Measurements from ENCODE around the gene ZNF548.
"Not testable (repeated sequence)": the region's sequence is repeated elsewhere in the genome, so short reads cannot be mapped to it uniquely, and the experiment has no call there.

The ZNF548 gene

DNA sequence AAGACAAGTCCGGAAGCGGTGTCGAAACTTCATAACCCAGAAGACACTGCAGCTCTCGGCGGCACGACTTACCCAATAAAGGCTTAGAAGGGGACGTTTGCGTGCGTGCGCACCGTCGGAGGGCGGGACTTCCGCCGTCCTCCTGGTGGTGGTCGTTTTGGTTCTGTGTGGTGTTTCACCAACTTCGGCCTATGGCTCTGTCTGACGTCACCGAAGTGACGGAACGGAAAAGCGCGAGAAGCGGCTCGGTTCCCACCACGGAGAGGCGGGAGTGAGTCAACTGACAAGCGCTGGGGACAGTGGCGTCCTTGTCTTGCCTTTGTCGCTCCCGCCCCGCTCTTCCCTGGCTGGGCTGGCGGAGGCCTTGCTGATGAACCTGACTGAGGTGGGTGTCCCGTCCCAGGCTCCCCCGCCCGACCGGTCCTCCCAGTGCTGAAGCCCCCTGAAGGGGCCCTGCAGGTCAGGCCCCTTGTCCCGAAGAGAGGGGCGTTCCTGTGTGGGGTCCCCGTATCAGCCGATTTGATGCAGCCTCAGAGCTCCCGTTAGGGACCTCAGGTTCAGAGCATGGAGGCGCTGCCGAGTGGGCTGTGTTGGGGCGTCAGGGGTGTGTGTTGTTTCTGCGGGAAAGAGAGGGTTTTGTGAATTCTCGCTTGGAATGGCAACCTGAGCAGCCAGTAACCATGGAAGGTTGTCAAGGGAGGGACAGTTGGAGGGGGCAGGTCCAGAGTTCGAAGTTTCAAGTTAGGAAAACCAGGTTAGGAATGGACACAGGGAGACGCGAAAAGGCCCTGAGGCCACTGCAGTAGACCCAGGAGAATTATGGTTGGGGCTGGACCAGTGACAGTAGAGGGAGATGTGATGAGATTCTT, at the start of gene ZNF548:
Gene ZNF548 (plus strand): TSS at position 125 of the 869 bp plus-strand sequence. CDS start 246 bp downstream, at position 371.
- DNase-seq (ENCODE audit: low read depth): peak; percentile 97

DNA sequence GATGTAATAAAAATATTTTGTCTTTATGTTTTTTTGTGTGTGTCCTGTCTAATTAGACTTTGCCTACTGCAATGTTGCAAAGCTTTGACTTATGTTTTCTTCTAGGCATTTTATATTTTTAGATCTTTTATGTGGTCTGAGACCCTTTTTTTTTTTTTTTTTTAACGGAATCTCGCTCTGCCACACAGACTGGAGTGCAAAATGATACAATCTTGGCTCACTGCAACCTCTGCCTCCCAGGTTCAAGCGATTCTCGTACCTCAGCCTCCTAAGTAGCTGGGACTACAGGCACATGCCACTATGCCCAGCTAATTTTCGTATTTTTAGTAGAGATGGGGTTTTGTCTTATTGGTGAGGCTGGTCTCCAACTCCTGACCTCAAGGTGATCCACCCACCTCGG, 47.1 kb upstream of the ZNF548 start:
- no peak for DNase-seq (ENCODE audit: low read depth)

DNA sequence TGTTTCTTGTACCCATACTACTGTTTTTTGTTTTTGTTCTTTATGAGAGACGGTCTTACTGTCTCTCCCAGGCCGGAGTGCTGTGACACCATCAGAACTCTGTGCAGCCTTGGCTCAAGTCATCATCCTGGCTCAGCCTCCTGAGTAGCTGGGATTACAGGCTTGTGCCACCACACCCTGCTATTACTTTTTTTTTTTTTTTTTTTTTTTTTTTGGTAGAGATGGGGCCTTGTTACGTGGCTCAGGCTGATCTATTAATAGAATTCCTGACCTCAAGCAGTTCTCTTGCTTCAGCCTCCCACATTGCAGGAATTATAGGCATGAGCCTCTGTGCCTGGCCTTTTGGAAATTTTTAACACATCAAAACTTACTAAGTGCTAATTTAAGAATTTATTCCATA, 41.5 kb upstream of the ZNF548 start:
- no peak for DNase-seq (ENCODE audit: low read depth)

DNA sequence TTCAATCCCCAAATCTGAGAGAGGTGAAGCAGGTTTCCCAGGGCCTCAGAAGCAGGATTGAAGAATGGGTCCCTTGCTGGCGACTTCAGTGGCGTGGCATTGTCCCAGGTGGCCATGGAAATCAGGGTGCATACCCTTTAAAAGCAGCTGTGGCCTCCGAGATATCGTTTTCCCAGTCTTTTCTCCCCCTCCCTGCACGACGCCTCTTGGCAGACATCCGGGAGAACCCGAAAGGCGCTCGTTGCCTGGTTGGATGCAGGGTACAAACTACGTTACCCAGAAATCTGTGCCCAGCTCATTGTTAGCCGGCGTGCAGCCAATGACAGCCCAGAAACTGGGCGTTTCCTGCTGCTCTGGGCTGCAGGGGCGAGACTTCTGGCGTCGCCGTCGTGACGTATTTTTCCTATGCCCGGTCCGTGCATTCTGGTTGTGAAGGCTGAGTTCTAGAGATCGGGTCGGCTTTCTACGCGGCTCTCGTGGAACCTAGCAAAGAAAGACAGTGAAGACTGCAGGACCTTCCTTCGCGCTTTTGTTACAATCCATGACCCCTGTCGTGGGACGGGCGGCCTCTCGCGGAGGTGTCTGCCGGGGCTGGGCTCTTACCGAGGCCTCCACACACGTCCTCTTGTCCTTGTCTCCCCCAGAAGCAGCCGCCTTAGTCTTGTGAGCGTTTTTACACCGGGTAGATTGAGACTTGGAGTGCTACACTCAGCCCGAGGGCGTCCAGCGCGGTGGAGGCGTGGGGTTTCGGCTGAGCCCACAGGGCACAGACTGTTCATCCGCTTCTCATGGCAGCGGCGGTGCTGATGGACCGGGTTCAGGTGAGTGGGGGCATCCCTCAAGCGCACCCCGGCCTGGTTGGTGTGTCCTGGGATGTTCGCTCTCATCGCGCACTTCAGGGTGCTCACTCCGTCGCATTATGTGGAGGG, 38.5 kb upstream of the ZNF548 start, which contains the start of gene ZNF304:
Gene ZNF304 (plus strand): TSS at position 395 of the 929 bp plus-strand sequence. CDS start 394 bp downstream, at position 789.
- DNase-seq (ENCODE audit: low read depth): peak; percentile 75

DNA sequence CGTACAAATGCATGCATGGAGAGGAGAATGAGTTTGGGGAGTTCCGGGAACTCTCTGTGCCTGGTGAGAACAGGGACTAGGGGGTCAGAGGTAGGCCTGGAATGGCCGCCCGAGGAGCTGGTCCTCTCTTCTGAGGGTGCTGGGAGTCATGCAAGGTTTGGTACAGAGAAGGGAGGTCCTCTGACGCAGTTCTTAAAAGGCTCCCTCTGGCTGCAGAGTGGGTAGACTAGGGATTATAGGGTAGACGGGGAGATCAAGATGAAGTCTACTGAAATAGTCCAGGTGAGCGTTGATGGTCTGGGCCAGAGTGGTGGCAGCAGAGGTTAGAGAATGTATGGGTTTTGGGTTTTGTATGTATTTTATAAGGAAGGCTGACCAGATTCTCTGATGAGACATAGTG, 37.8 kb upstream of the ZNF548 start:
- DNase-seq (ENCODE audit: low read depth): no peak

DNA sequence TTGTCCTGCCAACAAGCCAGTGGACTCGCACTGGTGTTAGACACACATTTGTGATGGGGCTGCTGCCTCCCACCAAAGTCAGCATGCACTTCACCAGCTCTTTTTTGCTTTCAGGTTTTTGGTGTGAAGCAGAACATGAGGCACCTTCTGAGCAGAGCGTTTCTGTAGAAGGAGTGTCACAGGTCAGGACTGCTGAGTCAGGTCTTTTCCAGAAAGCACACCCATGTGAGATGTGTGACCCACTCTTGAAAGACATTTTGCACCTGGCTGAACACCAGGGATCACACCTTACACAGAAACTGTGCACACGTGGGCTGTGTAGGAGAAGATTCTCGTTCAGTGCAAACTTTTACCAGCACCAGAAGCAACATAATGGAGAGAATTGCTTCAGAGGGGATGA, 33.7 kb upstream of the ZNF548 start:
- DNase-seq (ENCODE audit: low read depth): no peak

DNA sequence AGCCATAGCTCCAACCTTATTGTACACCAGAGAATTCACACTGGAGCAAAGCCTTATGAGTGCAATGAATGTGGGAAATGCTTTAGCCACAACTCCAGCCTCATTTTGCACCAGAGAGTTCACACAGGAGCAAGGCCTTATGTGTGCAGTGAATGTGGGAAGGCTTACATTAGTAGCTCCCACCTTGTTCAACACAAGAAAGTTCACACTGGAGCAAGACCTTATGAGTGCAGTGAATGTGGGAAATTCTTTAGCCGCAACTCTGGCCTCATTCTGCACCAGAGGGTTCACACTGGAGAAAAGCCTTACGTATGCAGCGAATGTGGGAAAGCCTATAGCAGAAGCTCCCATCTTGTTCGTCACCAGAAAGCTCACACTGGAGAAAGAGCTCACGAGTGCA, 32.2 kb upstream of the ZNF548 start:
- no peak for DNase-seq (ENCODE audit: low read depth)

DNA sequence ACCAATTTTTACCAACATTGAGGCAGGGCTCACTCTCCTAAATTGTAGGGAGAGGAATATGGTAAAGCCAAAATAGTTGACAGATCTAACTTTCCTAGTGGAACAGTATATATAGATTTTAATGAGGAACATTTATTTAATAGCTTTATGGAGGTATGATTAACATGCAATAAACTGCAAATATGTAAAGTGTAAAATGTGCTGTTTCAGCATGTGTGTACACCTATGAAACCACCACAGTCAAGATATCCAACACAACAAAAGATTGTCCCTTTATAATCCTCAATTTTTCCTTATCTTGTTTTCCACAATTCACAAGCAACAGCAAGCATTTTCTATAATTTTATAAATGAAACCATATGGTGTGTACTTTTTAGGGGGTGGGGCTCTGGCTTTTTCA, 30.4 kb upstream of the ZNF548 start:
- DNase-seq (ENCODE audit: low read depth): no peak

DNA sequence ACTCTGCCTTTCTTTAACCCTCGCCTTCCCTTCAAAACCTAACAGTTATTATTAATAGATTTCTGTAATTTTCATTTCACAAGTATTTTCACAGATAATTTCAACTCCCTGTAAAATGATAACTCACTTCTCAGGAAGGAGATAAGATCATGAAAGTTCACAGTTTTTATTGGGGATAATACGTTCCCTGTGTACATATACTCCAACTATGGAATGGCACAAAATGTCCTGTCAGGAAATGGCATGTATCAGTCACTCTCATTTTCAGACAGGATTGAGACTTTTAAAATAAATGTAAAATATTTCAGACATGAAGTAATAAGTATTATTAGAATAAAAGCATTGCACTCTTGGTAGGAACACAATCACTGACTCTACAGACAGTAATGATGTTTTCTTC, 27.2 kb upstream of the ZNF548 start:
- no peak for DNase-seq (ENCODE audit: low read depth)

DNA sequence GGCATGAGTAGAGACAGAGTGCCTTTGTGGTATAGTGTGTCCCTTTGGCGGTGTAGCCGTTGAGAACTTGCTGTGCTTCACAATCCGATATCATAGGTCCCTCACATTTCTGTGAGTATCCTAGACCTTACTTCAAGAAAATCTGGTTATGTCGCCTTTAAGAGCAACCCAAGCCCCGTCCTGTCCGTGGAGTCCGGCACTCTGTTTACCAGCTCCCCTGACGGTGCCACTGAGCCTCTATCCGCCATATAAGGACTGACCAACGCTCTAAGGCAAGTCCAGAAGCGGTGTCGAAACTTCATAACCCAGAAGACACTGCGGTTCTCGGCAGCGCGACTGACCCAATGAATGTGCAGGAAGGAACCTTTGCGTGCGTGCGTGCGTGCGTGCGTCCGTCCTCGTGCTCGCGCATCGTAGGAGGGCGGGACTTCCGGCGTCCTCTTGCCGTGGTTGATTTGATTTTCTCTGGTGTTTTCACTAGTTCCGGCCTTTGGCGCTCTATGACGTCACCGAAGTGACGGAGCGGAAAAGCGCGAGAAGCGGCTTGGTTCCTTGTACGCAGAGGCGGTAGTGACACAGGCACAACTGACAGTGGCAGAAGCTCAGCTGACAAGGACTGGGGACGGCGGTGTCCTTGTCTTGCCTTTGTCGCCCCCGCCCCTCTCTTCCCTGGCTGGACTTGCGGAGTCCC, 26.5 kb upstream of the ZNF548 start, which contains the start of the genes TRAPPC2B and ZNF547:
Gene TRAPPC2B (plus strand): TSS at position 555 of the 691 bp plus-strand sequence. CDS start 1,283 bp downstream, outside the sequence.
Gene ZNF547 (plus strand): TSS at position 555 of the 691 bp plus-strand sequence. CDS start 5,005 bp downstream, outside the sequence.
- peak; percentile 96 for DNase-seq (ENCODE audit: low read depth)

DNA sequence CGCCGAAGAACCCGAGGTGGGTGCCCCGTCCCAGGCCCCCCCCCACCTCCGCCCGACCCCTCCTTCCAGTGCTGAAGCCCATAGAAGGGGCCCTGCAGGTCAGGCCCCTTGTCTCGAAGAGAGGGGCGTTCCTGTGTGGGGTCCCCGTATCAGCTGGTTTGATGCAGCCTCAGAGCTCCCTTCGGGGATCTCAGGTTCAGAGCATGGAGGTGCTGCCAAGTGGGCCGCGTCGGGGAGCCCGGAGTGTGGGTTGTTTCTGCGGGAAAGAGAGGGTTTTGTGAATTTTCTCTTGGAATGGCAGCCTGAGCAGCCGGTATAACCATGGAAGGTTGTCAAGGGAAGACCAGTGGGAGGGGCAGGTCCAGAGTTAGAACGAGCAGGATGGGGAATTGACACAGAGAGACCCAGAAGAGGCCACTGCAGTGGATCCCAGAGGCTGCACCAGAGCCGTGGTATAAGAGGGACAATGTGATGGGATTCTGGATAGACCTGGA, 25.9 kb upstream of the ZNF548 start:
- DNase-seq (ENCODE audit: low read depth): no peak

DNA sequence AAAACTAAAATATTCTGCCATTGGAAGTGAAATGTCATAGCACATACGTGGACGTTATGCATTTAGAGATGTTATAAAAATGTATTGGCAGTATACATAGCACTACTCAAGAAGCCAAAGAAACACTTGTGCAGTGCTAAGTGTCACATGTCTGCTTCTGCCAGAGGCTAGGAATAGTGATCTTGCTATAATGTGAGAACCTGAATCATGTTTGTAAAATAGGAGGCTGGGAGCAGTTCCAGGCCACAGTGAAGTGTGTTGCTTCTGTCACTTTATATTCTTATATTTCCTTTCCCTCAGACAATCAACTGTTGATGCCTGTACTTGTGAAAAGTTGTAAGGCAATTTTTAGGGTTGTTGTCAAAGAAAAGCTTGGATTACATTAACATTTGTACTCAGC, 22.9 kb upstream of the ZNF548 start:
- DNase-seq (ENCODE audit: low read depth): no peak

DNA sequence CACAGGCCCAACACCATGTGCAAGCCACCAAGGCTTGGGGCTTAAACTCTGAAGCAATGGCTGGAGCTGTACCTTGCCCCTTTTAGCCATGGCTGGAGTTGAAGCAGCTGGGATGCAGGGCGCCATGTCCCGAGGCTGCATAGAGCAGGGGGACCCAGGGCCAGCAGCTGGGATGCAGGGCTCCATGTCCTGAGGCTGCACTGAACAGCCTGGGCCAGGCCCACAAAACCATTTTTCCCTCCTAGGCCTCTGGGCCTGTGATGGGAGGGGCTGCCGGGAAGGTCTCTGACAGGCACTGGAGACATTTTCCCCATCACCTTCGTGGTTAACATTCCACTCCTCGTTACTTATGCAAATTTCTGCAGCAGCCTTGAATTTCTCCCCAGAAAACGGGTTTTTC, 15.5 kb upstream of the ZNF548 start:
- no peak for DNase-seq (ENCODE audit: low read depth)

DNA sequence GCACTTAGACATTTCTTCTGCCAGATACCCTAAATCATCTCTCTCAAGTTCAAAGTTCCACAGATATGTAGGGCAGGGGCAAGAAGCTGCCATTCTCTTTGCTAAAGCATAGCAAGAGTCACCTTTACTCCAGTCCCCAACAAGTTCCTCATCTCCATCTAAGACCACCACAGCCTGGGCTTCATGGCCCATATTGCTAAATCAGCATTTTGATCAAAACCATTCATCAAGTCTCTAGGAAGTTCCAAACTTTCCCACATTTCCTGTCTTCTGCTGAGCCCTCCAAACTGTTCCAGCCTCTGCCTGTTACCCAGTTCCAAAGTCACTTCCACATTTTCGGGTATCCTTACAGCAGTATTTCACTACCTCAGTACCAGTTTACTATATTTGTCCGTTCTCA, 15.0 kb upstream of the ZNF548 start:
- not testable (repeated sequence) for DNase-seq (ENCODE audit: low read depth)

DNA sequence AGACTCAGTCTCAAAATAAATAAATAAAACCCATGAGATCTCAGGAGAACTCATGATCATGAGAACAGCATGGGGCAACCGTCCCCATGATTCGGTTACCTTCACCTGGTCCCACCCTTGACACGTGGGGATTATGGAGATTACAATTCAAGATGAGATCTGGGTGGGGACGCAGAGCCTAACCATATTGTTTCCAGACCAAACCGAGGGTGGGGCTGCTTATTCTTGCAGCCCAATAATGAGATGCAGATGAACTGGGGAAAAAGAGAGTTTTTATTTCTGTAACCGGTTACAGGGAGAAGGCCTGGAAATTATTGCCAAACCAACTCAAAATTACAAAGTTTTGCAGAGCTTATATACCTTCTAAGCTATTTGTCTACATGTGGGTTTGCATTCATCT, 13.5 kb upstream of the ZNF548 start:
- DNase-seq (ENCODE audit: low read depth): no peak

DNA sequence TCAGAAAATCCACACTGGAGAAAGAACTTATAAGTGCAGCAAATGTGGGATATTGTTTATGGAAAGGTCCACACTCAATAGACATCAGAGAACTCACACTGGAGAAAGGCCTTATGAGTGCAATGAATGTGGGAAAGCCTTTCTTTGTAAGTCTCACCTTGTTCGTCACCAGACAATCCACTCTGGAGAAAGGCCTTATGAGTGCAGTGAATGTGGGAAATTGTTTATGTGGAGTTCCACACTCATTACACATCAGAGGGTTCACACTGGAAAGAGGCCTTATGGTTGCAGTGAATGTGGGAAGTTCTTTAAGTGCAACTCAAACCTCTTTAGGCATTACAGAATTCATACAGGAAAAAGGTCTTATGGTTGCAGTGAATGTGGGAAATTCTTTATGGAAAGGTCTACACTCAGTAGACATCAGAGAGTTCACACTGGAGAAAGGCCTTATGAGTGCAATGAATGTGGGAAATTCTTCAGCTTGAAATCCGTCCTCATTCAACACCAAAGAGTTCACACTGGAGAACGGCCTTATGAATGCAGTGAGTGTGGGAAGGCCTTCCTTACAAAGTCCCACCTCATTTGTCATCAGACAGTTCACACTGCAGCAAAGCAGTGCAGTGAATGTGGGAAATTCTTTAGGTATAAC, 12.0 kb upstream of the ZNF548 start:
- no peak for DNase-seq (ENCODE audit: low read depth)

DNA sequence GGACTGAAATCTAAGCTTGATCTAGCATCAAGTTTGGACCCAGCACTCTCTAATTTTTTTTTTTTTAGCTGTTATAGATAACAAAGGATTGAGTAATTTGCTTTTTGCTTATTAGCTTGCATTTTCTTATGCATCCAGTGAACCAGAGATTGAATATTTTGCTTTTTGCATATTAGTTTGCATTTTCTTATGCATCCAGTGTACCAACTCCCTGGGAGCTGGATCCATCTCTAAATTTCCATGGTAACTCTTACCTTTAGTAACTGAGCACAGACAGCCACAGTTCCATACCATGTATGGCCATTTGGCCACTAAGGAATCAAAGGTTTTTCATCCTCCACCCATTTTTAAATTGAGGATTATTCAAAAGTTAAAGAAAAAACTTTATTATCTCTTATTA, 8.7 kb upstream of the ZNF548 start:
- no peak for DNase-seq (ENCODE audit: low read depth)

DNA sequence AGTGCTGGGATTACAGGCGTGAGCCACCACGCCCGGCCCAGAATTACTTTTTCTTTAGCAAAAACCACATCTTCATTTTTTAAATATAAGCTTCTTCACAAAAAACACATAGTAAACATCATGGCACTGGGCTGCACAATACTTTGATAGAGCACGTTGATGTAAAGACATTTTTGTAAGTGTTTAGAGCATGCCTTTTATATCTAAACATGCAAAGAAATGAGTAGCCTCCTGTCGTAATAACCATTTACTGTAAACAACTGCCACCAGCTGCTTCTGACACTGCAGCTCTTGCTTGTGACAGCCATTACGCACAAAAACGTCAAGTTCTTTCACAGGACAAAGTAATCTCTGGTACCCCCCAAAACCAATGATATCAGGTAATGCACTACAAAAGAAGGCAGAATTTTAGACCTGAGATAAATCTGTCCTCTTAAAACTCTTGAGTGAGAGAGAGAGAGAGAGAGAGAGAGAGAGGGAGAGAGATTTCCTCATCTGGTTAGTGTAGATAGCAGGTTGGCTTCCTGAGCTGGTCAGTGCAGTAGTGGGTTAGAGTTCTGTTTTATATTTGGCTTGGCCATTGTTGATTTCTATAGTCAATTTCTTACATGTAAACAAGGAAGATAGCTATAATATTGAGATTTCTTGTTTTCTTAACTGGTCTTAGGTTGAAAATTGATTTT, 6.7 kb upstream of the ZNF548 start:
- no peak for DNase-seq (ENCODE audit: low read depth)

DNA sequence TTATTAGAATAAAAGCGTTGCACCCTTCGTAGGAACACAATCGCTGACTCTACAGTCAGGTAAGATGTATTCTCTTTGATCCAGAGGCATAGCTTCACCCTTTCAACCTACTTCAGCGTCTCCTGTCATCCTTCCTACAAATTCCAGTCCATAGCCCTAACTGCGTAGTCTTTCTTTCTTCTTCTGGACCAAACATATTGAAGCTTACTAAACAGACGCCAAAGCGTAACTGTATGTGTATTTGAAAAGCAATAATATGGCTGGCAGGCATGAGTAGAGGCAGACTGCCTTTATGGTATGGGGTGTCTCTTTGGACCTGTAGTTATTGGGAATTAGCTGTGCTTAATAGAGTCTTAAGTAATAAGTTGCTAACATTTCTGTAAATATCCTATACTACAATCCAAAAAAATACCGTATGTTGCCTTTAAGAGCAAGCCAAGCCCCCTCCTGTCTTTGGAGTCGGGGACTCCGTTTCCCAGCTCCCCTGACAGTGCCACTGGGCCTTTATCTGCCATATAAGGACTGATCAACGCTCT, 392 bp upstream of the ZNF548 start:
- DNase-seq (ENCODE audit: low read depth): no peak

DNA sequence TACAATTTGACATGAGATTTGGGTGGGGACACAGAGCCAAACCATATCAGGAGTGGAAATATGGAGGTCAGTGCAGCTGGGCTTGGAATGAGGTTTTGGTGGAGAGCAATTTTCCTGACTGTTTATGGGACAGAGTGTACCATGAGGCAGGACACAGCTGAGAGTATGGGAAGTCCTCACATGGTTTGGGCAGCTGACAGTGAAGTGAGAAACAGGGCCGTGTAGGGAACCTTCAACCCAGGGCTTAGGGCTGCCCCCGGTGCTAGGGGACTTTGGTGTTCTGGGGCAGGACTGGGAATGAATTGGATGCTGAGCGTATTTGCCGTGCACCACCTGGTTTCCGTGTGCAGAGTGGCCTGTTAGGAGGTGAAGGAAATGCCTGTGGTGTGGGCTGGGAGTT, 6.1 kb downstream of the ZNF548 start:
- no peak for DNase-seq (ENCODE audit: low read depth)

All from stimulated activated CD8-positive, alpha-beta memory T cell treated with anti-CD3 and anti-CD28 coated beads, Interleukin-12 subunit alpha, Interleukin-12 subunit beta, amount 100 ng/mL, for 1 hour (primary cell).